Smooth muscle cell (in vitro differentiated cells): ENCODE measurements around the gene PRKAG2. TPM values are rescaled to one million over a fixed set of nuclear protein-coding genes. Genes with fewer than 3 reads are reported as not detected.

ENCODE experiments used
- DNase-seq: peaks from one replicate; lab custom pipeline; 2025; ENCODE audit not compliant: unreplicated experiment; lab: John Stamatoyannopoulos, UW
- H2AFZ ChIP-seq: fragments of 200-600 bp; sonication (generic); 2 replicates; pipeline ENCODE4 v1.6.0; 2016; ENCODE audit warnings: antibody characterized with exemption, low read depth, mild to moderate bottlenecking
- H3F3A ChIP-seq: fragments of 200-600 bp; sonication (generic); 2 replicates; pipeline ENCODE4 v1.6.0; 2017; ENCODE audit warnings: antibody characterized with exemption, low read depth
- H3K27ac ChIP-seq: fragments of 200-600 bp; sonication (generic); 2 replicates; pipeline ENCODE4 v1.5.1; 2016; ENCODE audit warnings: low read depth, mild to moderate bottlenecking
- H3K27me3 ChIP-seq: fragments of 200-600 bp; sonication (generic); 2 replicates; pipeline ENCODE4 v1.6.1; 2016; ENCODE audit warnings: low read depth, mild to moderate bottlenecking
- H3K36me3 ChIP-seq: fragments of 200-600 bp; sonication (generic); 2 replicates; pipeline ENCODE4 v1.5.1; 2016; ENCODE audit warnings: low read depth
- H3K4me1 ChIP-seq: fragments of 200-600 bp; sonication (generic); 2 replicates; pipeline ENCODE4 v1.5.1; 2016; ENCODE audit warnings: low read depth
- H3K4me2 ChIP-seq: fragments of 200-600 bp; sonication (generic); 2 replicates; pipeline ENCODE4 v1.6.0; 2016; ENCODE audit warnings: mild to moderate bottlenecking
- H3K4me3 ChIP-seq: fragments of 200-600 bp; sonication (generic); 2 replicates; pipeline ENCODE4 v1.5.1; 2016; ENCODE audit warnings: mild to moderate bottlenecking
- H3K79me2 ChIP-seq: fragments of 200-600 bp; sonication (generic); 2 replicates; pipeline ENCODE4 v1.6.0; 2016; ENCODE audit warnings: low read depth, mild to moderate bottlenecking
- H3K9ac ChIP-seq: fragments of 200-600 bp; sonication (generic); 2 replicates; pipeline ENCODE4 v1.6.0; 2016; ENCODE audit warnings: low read depth
- H3K9me3 ChIP-seq: fragments of 200-600 bp; sonication (generic); replicated peaks from 2 replicates; pipeline ENCODE4 v1.5.1; 2016; ENCODE audit warnings: low read depth
- H4K20me1 ChIP-seq: fragments of 200-600 bp; sonication (generic); 2 replicates; pipeline ENCODE4 v1.6.0; 2016; ENCODE audit warnings: low read depth
- WGBS: methylation state at CpG from one replicate; pipeline ENCODE4 v1.1.7; 2016; ENCODE audit warnings: low lambda C conversion rate; 5-methylcytosine and 5-hydroxymethylcytosine counted together
- polyA plus RNA-seq: library from polyadenylated mRNA; unstranded; fragments of >200 nt; fragmentation: Nextera tagmentation; extraction: Ambion mirVana; gene quantifications from 2 replicates; pipeline ENCODE4 v1.2.1, GENCODE V29; 2016
- total RNA-seq: library from RNA; depleted of rRNA; stranded (reverse); fragments of >200 nt; gene quantifications from 2 replicates; pipeline ENCODE4 v1.2.3, GENCODE V29; 2014
- TF ChIP-seq, protein P1 (sequence below): fragments of 200-600 bp; sonication (generic); IDR thresholded peaks from 2 replicates; pipeline ENCODE4 v1.5.1; 2017; ENCODE audit warnings: borderline replicate concordance, mild to moderate bottlenecking, antibody characterized with exemption; ENCODE audit not compliant: insufficient read depth, poor library complexity, severe bottlenecking

PRKAG2 gene
- total and polyA plus RNA-seq, 2 experiments from 2014 or later, result 3.5 to 3.9 TPM

DNA sequence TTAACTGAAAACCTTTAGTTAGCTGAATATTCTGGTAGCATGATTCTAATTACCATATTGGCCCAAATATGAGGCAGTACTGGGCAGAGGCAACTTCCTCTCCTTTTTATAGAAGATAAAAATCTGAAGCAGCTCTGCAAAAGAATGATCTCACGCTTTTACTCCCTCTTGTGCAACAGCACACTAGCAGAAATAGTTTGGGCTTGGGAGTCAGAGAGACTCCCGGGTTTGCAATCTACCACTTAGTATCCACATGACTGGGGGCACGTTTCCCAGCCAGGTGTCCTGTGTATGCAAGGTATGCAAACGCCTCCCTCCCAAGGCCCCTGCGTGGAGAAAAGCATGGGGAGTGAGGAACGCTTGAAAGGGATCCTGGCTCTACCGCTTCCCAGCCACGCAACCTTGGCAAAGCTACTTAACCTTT, 310.0 kb downstream of the PRKAG2 start:
- H2AFZ ChIP-seq, result no peak overlapping the region
- H3K27ac ChIP-seq, result peak overlapping the region; percentile 9
- no peaks in the 10 kb centered on the region for H3K4me1 ChIP-seq
- no peak for DNase-seq
- H3F3A ChIP-seq, result no peaks in the 10 kb centered on the region
- H3K27me3 ChIP-seq, result no peaks in the 10 kb centered on the region
- H3K4me3 ChIP-seq, result no peak overlapping the region
- no peak overlapping the region for H3K4me2 ChIP-seq
- no peak overlapping the region for H3K9ac ChIP-seq
- H3K36me3 ChIP-seq, result no peaks in the 10 kb centered on the region
- H4K20me1 ChIP-seq, result no peaks in the 10 kb centered on the region
- TF ChIP-seq, protein P1, sequence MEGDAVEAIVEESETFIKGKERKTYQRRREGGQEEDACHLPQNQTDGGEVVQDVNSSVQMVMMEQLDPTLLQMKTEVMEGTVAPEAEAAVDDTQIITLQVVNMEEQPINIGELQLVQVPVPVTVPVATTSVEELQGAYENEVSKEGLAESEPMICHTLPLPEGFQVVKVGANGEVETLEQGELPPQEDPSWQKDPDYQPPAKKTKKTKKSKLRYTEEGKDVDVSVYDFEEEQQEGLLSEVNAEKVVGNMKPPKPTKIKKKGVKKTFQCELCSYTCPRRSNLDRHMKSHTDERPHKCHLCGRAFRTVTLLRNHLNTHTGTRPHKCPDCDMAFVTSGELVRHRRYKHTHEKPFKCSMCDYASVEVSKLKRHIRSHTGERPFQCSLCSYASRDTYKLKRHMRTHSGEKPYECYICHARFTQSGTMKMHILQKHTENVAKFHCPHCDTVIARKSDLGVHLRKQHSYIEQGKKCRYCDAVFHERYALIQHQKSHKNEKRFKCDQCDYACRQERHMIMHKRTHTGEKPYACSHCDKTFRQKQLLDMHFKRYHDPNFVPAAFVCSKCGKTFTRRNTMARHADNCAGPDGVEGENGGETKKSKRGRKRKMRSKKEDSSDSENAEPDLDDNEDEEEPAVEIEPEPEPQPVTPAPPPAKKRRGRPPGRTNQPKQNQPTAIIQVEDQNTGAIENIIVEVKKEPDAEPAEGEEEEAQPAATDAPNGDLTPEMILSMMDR, result no peak
- WGBS, result 51% methylated on average over 8 of the region's 8 CpGs
- H3K9me3 ChIP-seq, result no peaks in the 10 kb centered on the region
- no peaks in the 10 kb centered on the region for H3K79me2 ChIP-seq

DNA sequence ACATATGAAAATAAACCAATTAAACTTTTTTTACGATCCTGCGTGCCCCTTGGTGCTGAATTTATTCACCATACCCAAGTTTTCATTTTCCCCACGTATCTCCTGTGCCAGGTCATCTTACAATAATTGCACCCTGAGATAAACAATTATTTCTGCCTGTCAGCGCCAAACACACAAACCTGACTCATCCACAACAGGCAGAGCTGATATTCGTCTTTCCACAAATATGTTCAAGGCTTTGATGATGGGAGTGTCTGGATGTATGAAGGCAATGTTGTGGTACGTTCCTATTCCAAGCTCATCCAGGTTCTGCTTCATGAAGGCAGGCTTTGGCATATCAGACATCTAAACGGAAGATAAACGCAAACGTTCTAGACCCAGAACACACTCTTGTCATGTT, 311.4 kb downstream of the PRKAG2 start:
- H3F3A ChIP-seq, result no peaks in the 10 kb centered on the region
- no peak overlapping the region for H2AFZ ChIP-seq
- 70% methylated on average over 9 of the region's 9 CpGs for WGBS
- H3K4me3 ChIP-seq, result no peak overlapping the region
- H3K36me3 ChIP-seq, result no peaks in the 10 kb centered on the region
- TF ChIP-seq, protein P1, result no peak
- no peaks in the 10 kb centered on the region for H4K20me1 ChIP-seq
- no peaks in the 10 kb centered on the region for H3K9me3 ChIP-seq
- no peak for DNase-seq
- no peak overlapping the region for H3K9ac ChIP-seq
- no peak overlapping the region for H3K4me2 ChIP-seq
- no peaks in the 10 kb centered on the region for H3K27me3 ChIP-seq
- no peaks in the 10 kb centered on the region for H3K79me2 ChIP-seq
- no peak overlapping the region for H3K27ac ChIP-seq
- no peaks in the 10 kb centered on the region for H3K4me1 ChIP-seq

GRCh38 chr7:151560243-151560642, 316.7 kb downstream of the PRKAG2 start:
- H2AFZ ChIP-seq, result no peak overlapping the region
- no peak overlapping the region for H3K9ac ChIP-seq
- no peak for DNase-seq
- no peak overlapping the region for H3K4me3 ChIP-seq
- H3K79me2 ChIP-seq, result no peaks in the 10 kb centered on the region
- no peaks in the 10 kb centered on the region for H4K20me1 ChIP-seq
- H3K4me2 ChIP-seq, result no peak overlapping the region
- TF ChIP-seq, protein P1, result no peak
- no peaks in the 10 kb centered on the region for H3K36me3 ChIP-seq
- WGBS, result 97% methylated on average over 9 of the region's 9 CpGs
- H3F3A ChIP-seq, result no peaks in the 10 kb centered on the region
- H3K9me3 ChIP-seq, result no peaks in the 10 kb centered on the region
- H3K27me3 ChIP-seq, result no peaks in the 10 kb centered on the region
- H3K27ac ChIP-seq, result no peak overlapping the region
- H3K4me1 ChIP-seq, result no peaks in the 10 kb centered on the region

DNA sequence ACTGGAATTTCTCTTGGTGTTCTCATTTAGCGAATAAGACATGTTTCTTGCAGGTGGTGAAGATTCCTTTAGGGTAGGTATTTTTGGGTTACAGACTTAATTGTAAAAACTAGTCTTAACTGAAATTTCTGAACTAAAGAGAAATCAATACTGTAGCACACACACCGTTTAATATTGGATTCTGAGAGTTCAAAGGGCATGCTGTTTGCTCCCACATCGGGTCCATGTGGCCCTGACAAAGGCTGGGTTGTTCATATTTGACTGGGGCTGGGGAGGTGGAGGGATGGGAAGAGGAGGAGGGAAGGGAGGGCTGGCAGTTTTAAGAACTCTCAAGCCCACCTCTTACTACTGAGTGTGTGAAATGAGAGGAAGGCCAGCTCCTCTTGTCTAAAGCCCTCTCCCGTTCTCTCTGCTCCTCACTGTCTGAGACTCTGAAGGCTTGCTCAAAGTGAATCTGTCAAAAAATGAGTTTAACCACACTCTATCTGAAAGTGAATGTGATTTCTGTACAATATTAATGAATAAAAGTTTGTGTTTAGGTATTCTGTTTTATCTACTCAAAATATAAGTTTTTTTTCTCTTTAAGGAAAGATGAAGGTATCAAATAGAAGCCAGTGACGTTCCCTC, 317.2 kb downstream of the PRKAG2 start:
- TF ChIP-seq, protein P1, result no peak

More for the DNA sequence above, 317.2 kb downstream of the PRKAG2 start:
- Histone ChIP-seq H3K27ac (no peak overlapping the region), H3K9me3 (no peaks in the 10 kb centered on the region), H3K4me3 (no peak overlapping the region), H3K79me2 (no peaks in the 10 kb centered on the region), H3K4me2 (no peak overlapping the region), H2AFZ (no peak overlapping the region), H3F3A (no peaks in the 10 kb centered on the region), H4K20me1 (no peaks in the 10 kb centered on the region), H3K27me3 (no peaks in the 10 kb centered on the region), H3K9ac (no peak overlapping the region), H3K4me1 (no peaks in the 10 kb centered on the region), H3K36me3 (no peaks in the 10 kb centered on the region)
- no peak for DNase-seq
- 96% methylated on average over 5 of the region's 5 CpGs for WGBS
